Tongue (tissue), 2 donors: ENCODE measurements around the gene FBXW4. TPM values are rescaled to one million over a fixed set of nuclear protein-coding genes. Genes with fewer than 3 reads are reported as not detected.

ENCODE experiments used
- DNase-seq: peaks from one replicate; pipeline ENCODE4 v3.0.0-alpha.2; 2015
- total RNA-seq: library from RNA; depleted of rRNA; stranded (reverse); fragments of >200 nt; gene quantifications from one replicate; pipeline ENCODE4 v1.2.3, GENCODE V29; 2014

FBXW4 gene
- total RNA-seq, 1 donor from 2014 or later: 71.1 TPM

GRCh38 chr10:101580486-101581399, 114.2 kb downstream of the FBXW4 start:
- DNase-seq: no peak

GRCh38 chr10:101579516-101579870, 115.5 kb downstream of the FBXW4 start:
- DNase-seq: no peak

GRCh38 chr10:101578803-101579515, 116.0 kb downstream of the FBXW4 start:
- DNase-seq: no peak

- no peak for DNase-seq
Observed at GRCh38 chr10:101578192-101578591, 116.8 kb downstream of the FBXW4 start.

- DNase-seq: no peak
Observed at GRCh38 chr10:101577121-101577871, 117.7 kb downstream of the FBXW4 start.

- no peak for DNase-seq
Observed at GRCh38 chr10:101576211-101576863, 118.6 kb downstream of the FBXW4 start.

GRCh38 chr10:101575580-101576210, 119.3 kb downstream of the FBXW4 start:
- DNase-seq: no peak

- DNase-seq: no peak
Observed at GRCh38 chr10:101575091-101575490, 119.9 kb downstream of the FBXW4 start.

GRCh38 chr10:101573885-101574753, 120.9 kb downstream of the FBXW4 start:
- no peak for DNase-seq

- DNase-seq: no peak
Observed at GRCh38 chr10:101572785-101573184, 122.2 kb downstream of the FBXW4 start.

- no peak for DNase-seq
Observed at GRCh38 chr10:101572126-101572525, 122.8 kb downstream of the FBXW4 start.

- DNase-seq: no peak
Observed at GRCh38 chr10:101571271-101571925, 123.6 kb downstream of the FBXW4 start.

GRCh38 chr10:101570428-101571270, 124.3 kb downstream of the FBXW4 start:
- no peak for DNase-seq

GRCh38 chr10:101569622-101570427, 125.1 kb downstream of the FBXW4 start:
- DNase-seq: peak; percentile 91

- DNase-seq: no peak
Observed at GRCh38 chr10:101569323-101569621, 125.7 kb downstream of the FBXW4 start.

GRCh38 chr10:101568054-101568745, 126.8 kb downstream of the FBXW4 start:
- no peak for DNase-seq

- no peak for DNase-seq
Observed at GRCh38 chr10:101567165-101568006, 127.6 kb downstream of the FBXW4 start.
